ENCODE results near the gene CCL25.

GRCh38 chr19:8069096-8069973 lies 16.8 kb downstream of the CCL25 start:
- TF ChIP-seq POLR2A (IDR thresholded peaks at IDR 0.05) (no peak), CTCF (IDR thresholded peaks at IDR 0.05) (no peak), EP300 (IDR thresholded peaks at IDR 0.05) (no peak)

Measured in ovary (tissue), 3 donors.